Endothelial cell of umbilical vein (primary cell): Measurements from ENCODE around the gene CLEC11A. TPM values are rescaled to one million over a fixed set of nuclear protein-coding genes. Genes with fewer than 3 reads are reported as not detected.
A peak's percentile ranks its signal among the peaks of the same experiment; 100 is the strongest.

Experiments
- Bru-seq: library from RNA; stranded (reverse); fragments of 400-500 nt; gene quantifications from one replicate; lab custom pipeline; 2021; lab: Mats Ljungman, UMichigan
- BruChase-seq, 2 experiments: library from RNA; stranded (reverse); fragments of 400-500 nt; gene quantifications; one replicate each; lab custom pipeline; 2021; lab: Mats Ljungman, UMichigan
- BruUV-seq: library from RNA; stranded (reverse); fragments of 400-500 nt; replicated peaks from 2 replicates; lab custom pipeline; 2021; lab: Mats Ljungman, UMichigan
- CTCF ChIA-PET: fragments of 300-600, 350-600 bp; sonication (Branson Sonifier 250); formaldehyde crosslinking; loops from one replicate; lab custom pipeline; 2021; ENCODE audit warnings: antibody characterized with exemption, inconsistent platforms; lab: Charles Lee
- POLR2A ChIA-PET: fragments of 300-600, 350-600 bp; sonication (Branson Sonifier 250); formaldehyde crosslinking; loops from one replicate; lab custom pipeline; 2021; ENCODE audit warnings: antibody characterized with exemption, inconsistent platforms; lab: Charles Lee
- DNase-seq: peaks from one replicate; pipeline ENCODE4 v3.0.0-alpha.2; 2011; ENCODE audit warnings: low read depth, low spot score
- FAIRE-seq: peaks from 2 replicates; lab custom pipeline; 2011; peaks lifted over from hg19 to GRCh38; lab: Jason Lieb, UNC
- H2AFZ ChIP-seq: 2 replicates; pipeline ENCODE4 v1.6.0; 2012; ENCODE audit warnings: low read depth, low read length, control low read depth, inconsistent platforms
- H3K27ac ChIP-seq: 2 replicates; pipeline ENCODE4 v1.5.1; 2011; ENCODE audit warnings: low read depth, mild to moderate bottlenecking, control low read depth, low read length, moderate library complexity; ENCODE audit not compliant: insufficient read depth
- H3K27me3 ChIP-seq, 2 experiments: 2 replicates each; pipeline versions ENCODE4 v1.6.0 to v1.6.1; 2011; ENCODE audit warnings: low read length in 2 of 2, mixed read lengths in 1 of 2; ENCODE audit not compliant: control insufficient read depth in 2 of 2, insufficient read depth in 2 of 2
- H3K36me3 ChIP-seq, 2 experiments: 2 replicates in 1 of 2; 3 replicates in 1 of 2; pipeline ENCODE4 v1.5.1; 2011; ENCODE audit warnings: low read length in 2 of 2, mild to moderate bottlenecking in 1 of 2, moderate library complexity in 1 of 2; ENCODE audit not compliant: control insufficient read depth in 2 of 2, insufficient read depth in 2 of 2; ENCODE audit errors: extremely low read depth in 1 of 2
- H3K4me1 ChIP-seq: 3 replicates; pipeline ENCODE4 v1.5.1; 2011; ENCODE audit warnings: mild to moderate bottlenecking, low read length; ENCODE audit not compliant: control insufficient read depth, insufficient read depth; ENCODE audit errors: extremely low read depth
- H3K4me2 ChIP-seq: 2 replicates; pipeline ENCODE4 v1.6.1; 2011; ENCODE audit warnings: low read length, control low read depth, mixed read lengths; ENCODE audit not compliant: insufficient read depth
- H3K4me3 ChIP-seq, 3 experiments: fragments of 200-600 bp in 1 of 3; sonication (generic), shearing (Covaris generic) in 1 of 3; replicated peaks in 1 of 3; 2 replicates each; pipeline ENCODE4 v1.5.1; 2011 to 2016; ENCODE audit warnings: control low read depth in 3 of 3, low read length in 3 of 3, mild to moderate bottlenecking in 2 of 3, inconsistent platforms in 1 of 3, low read depth in 1 of 3, moderate library complexity in 1 of 3; ENCODE audit not compliant: insufficient read depth in 1 of 3
- H3K79me2 ChIP-seq: 2 replicates; pipeline ENCODE4 v1.6.0; 2012; ENCODE audit warnings: low read length, inconsistent platforms; ENCODE audit not compliant: control insufficient read depth, insufficient read depth
- H3K9ac ChIP-seq: replicated peaks from 2 replicates; pipeline ENCODE3; 2011; ENCODE audit warnings: low read length, control low read depth; ENCODE audit not compliant: insufficient read depth; ENCODE audit errors: extremely low read depth
- H3K9me1 ChIP-seq: replicated peaks from 3 replicates; pipeline ENCODE4 v1.6.0; 2011; ENCODE audit warnings: mild to moderate bottlenecking, low read length; ENCODE audit not compliant: control insufficient read depth, insufficient read depth; ENCODE audit errors: extremely low read depth
- H3K9me3 ChIP-seq: replicated peaks from 2 replicates; pipeline ENCODE4 v1.5.1; 2012; ENCODE audit warnings: low read length, inconsistent platforms; ENCODE audit not compliant: control insufficient read depth, insufficient read depth
- H4K20me1 ChIP-seq: replicated peaks from 2 replicates; pipeline ENCODE3; 2011; ENCODE audit warnings: mild to moderate bottlenecking, low read length; ENCODE audit not compliant: control insufficient read depth, insufficient read depth; ENCODE audit errors: extremely low read depth
- CTCF ChIP-seq, 2 donors: IDR thresholded peaks; 1 replicate in 1 of 2; 2 replicates in 1 of 2; pipeline ENCODE4 v1.5.1; 2011; ENCODE audit warnings: low read length in 2 of 2, mild to moderate bottlenecking in 2 of 2, moderate library complexity in 2 of 2, control low read depth in 1 of 2, inconsistent platforms in 1 of 2, low read depth in 1 of 2; ENCODE audit not compliant: insufficient read depth in 1 of 2; ENCODE audit errors: extremely low read depth in 1 of 2
- EZH2 ChIP-seq: IDR thresholded peaks from 2 replicates; pipeline ENCODE4 v1.6.1; 2012; ENCODE audit warnings: borderline replicate concordance, low read depth, mild to moderate bottlenecking, moderate library complexity, low read length, inconsistent platforms; ENCODE audit not compliant: severe bottlenecking
- FOS ChIP-seq: IDR thresholded peaks from 2 replicates; pipeline ENCODE4 v1.6.1; 2011; ENCODE audit warnings: mild to moderate bottlenecking, low read length, moderate library complexity, borderline replicate concordance; ENCODE audit not compliant: insufficient read depth
- GATA2 ChIP-seq: IDR thresholded peaks from 2 replicates; pipeline ENCODE4 v1.7.0; 2011; ENCODE audit warnings: low read depth, mild to moderate bottlenecking, moderate library complexity, mixed read lengths, low read length; ENCODE audit not compliant: insufficient read length, insufficient read depth
- JUN ChIP-seq: IDR thresholded peaks from 2 replicates; pipeline ENCODE4 v1.6.1; 2011; ENCODE audit warnings: borderline replicate concordance, low read depth; ENCODE audit not compliant: insufficient read length, insufficient read depth
- MYC ChIP-seq: IDR thresholded peaks from one replicate; pipeline ENCODE4 v1.6.1; 2011; ENCODE audit warnings: mild to moderate bottlenecking, low read depth, low read length
- POLR2A ChIP-seq: IDR thresholded peaks from 2 replicates; pipeline ENCODE4 v1.6.1; 2012; ENCODE audit warnings: low read depth, mild to moderate bottlenecking, control low read depth, low read length
- POLR2AphosphoS5 ChIP-seq: IDR thresholded peaks from 2 replicates; pipeline ENCODE4 v1.6.1; 2012; ENCODE audit warnings: low read depth, mild to moderate bottlenecking, control low read depth, low read length, moderate library complexity; ENCODE audit not compliant: insufficient read depth
- dilution Hi-C: fragments of 300-500 bp; cut with MboI; formaldehyde crosslinking; loops from one replicate; pipeline ENCODE4 v1.15.0; 2019; ENCODE audit warnings: low sequenced_read_pairs; ENCODE audit not compliant: extremely low pct_ligation_motif_present
- intact Hi-C: fragments of 100-400 bp; cut with micrococcal nuclease; formaldehyde crosslinking; loops from one replicate; pipeline ENCODE4 v1.10.0; 2022
- long read RNA-seq: library from polyadenylated mRNA; stranded (forward); transcript quantifications from one replicate; pipeline ENCODE4 v2.0.0, GENCODE V29; 2021
- polyA minus RNA-seq, 3 experiments: library from RNA; depleted of rRNA, polyadenylated mRNA; stranded (reverse); fragments of >200 nt; gene quantifications; 1 replicate in 1 of 3; 2 replicates in 2 of 3; pipeline ENCODE4 v1.2.3, GENCODE V29; 2011
- polyA plus RNA-seq, 4 experiments: library from polyadenylated mRNA; depleted of rRNA in 3 of 4; stranded (reverse) in 3 of 4; unstranded in 1 of 4; fragments of >200 nt; gene quantifications; 2 replicates each; pipeline versions ENCODE4 v1.2.1 to v1.2.3, GENCODE V29; 2011 to 2012; ENCODE audit warnings: missing spikeins in 1 of 4
- total RNA-seq: library from RNA; stranded (reverse); gene quantifications from 2 replicates; pipeline ENCODE4 v1.2.3, GENCODE V29; 2021
- TF ChIP-seq, protein P1 (sequence below): IDR thresholded peaks from 2 replicates; pipeline ENCODE4 v1.6.1; 2011; ENCODE audit not compliant: insufficient read depth, insufficient read length

CLEC11A gene, protein sequence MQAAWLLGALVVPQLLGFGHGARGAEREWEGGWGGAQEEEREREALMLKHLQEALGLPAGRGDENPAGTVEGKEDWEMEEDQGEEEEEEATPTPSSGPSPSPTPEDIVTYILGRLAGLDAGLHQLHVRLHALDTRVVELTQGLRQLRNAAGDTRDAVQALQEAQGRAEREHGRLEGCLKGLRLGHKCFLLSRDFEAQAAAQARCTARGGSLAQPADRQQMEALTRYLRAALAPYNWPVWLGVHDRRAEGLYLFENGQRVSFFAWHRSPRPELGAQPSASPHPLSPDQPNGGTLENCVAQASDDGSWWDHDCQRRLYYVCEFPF
- 10.4 and 13.3 TPM in 2 replicates for total RNA-seq
- polyA plus RNA-seq: 30.1 and 37.2 TPM in 2 replicates
- 11.2 and 17.3 TPM in 2 replicates for polyA plus RNA-seq (2011; cell fraction: cytosol; rRNA removed)
- polyA plus RNA-seq (2011; cell fraction: nucleus; rRNA removed): 15.5 and 18.9 TPM in 2 replicates
- polyA plus RNA-seq (2012): 26.1 and 56.4 TPM in 2 replicates
- polyA minus RNA-seq: 2.1 and 2.9 TPM in 2 replicates
- polyA minus RNA-seq (2011; cell fraction: cytosol; rRNA and poly(A)+ RNA removed): not detected
- 2.5 and 3.4 TPM in 2 replicates for polyA minus RNA-seq (2011; cell fraction: nucleus; rRNA and poly(A)+ RNA removed)
- Bru-seq, nascent RNA: percentile 44 among the genes with signal in this experiment
- BruChase-seq, experiment 1, labeled RNA remaining after a 6-hour chase: percentile 55 among the genes with signal in this experiment
- percentile 47 among the genes with signal in this experiment for BruChase-seq, experiment 2, labeled RNA remaining after a 2-hour chase
- long read RNA-seq, transcript CLEC11A-201 (4 exons, 1,419 nt): major isoform, 19 of 58 reads
- long read RNA-seq, partial matches to known transcripts: 7 of 58 reads
- long read RNA-seq, other reads (novel, unspliced or antisense): 31 of 58 reads

GRCh38 chr19:50723069-50723468, at the start of gene CLEC11A:
Gene CLEC11A, plus strand, starts transcription at chr19:50723364. Its CDS starts 162 bp downstream, at chr19:50723526.
- Histone ChIP-seq H2AFZ (peak within 1 kb of the TSS; percentile 72), H3K79me2 (no peaks in the 10 kb centered on the region), H3K4me1 (peaks cover 20% of the 10 kb centered on the region), H3K9me1 (no peaks in the 10 kb centered on the region), H3K4me3 (peak within 1 kb of the TSS in 2 of 3 experiments; percentile 53 to 56), H4K20me1 (no peaks in the 10 kb centered on the region), H3K27ac (no peak within 1 kb of the TSS), H3K9ac (no peak within 1 kb of the TSS), H3K4me2 (peak within 1 kb of the TSS; percentile 59), H3K36me3 (no peaks in the 10 kb centered on the region), H3K9me3 (no peaks in the 10 kb centered on the region), H3K27me3 (no peaks in the 10 kb centered on the region)
- BruUV-seq: no TSS peak
- POLR2A ChIA-PET: no interaction called here
- dilution Hi-C loops: no loop called here
- FAIRE-seq (peak; percentile 55), DNase-seq (no peak)
- intact Hi-C loops: loop anchor here (5.0 kb wide), 3 partner anchors 116 to 396 kb away; partner anchors contain the start of gene KCNC3
- CTCF ChIA-PET: interaction anchor here (1.0 to 3.4 kb wide), 5 partner anchors 18 to 185 kb away, joined by 4 to 20 read pairs (median 5); no protein-coding TSS in a partner anchor
- TF ChIP-seq POLR2AphosphoS5 (no peak), EZH2 (no peak), GATA2 (no peak), POLR2A (no peak), MYC (no peak), JUN (no peak), FOS (no peak), CTCF (IDR thresholded peaks at IDR 0.05; ENCODE audit: extremely low read depth in 1 of 2, insufficient read depth in 1 of 2, low read depth in 1 of 2, low read length in 2 of 2) (no peak)
- TF ChIP-seq, protein P1, sequence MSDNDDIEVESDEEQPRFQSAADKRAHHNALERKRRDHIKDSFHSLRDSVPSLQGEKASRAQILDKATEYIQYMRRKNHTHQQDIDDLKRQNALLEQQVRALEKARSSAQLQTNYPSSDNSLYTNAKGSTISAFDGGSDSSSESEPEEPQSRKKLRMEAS: no peak
